A673 (cell line): ENCODE measurements around the gene C20orf144. TPM values are rescaled to one million over a fixed set of nuclear protein-coding genes. Genes with fewer than 3 reads are reported as not detected.

Experiments
- BruUV-seq: library from RNA; stranded (reverse); fragments of 400-500 nt; replicated peaks from 2 replicates; lab custom pipeline; 2021; lab: Mats Ljungman, UMichigan
- CTCF ChIA-PET: fragments of 300-600 bp; sonication (Branson Sonifier 250); formaldehyde crosslinking; loops from one replicate; lab custom pipeline; 2022; ENCODE audit warnings: antibody characterized with exemption; lab: Charles Lee
- POLR2A ChIA-PET: fragments of 300-600 bp; sonication (Branson Sonifier 250); formaldehyde crosslinking; loops from one replicate; lab custom pipeline; 2022; ENCODE audit warnings: antibody characterized with exemption; ENCODE audit not compliant: low non-redundant PET; lab: Charles Lee
- DNase-seq: peaks from one replicate; pipeline ENCODE4 v3.0.0-alpha.2; 2015; ENCODE audit warnings: low spot score
- H3K27ac ChIP-seq: fragments of 200-600 bp; sonication (generic); 2 replicates; pipeline ENCODE4 v1.5.1; 2016; ENCODE audit warnings: mixed run types, low read depth, mild to moderate bottlenecking, mixed read lengths, antibody characterized with exemption, low read length; ENCODE audit not compliant: poor library complexity, severe bottlenecking
- H3K27me3 ChIP-seq: fragments of 200-600 bp; sonication (generic); replicated peaks from 2 replicates; pipeline ENCODE4 v1.6.1; 2017; ENCODE audit warnings: mixed run types, low read depth, mild to moderate bottlenecking, mixed read lengths, antibody characterized with exemption, low read length; ENCODE audit not compliant: insufficient read depth, poor library complexity
- H3K36me3 ChIP-seq: fragments of 200-600 bp; sonication (generic); 2 replicates; pipeline ENCODE4 v1.6.1; 2016; ENCODE audit warnings: mixed run types, mild to moderate bottlenecking, mixed read lengths, antibody characterized with exemption, low read length; ENCODE audit not compliant: insufficient read depth, poor library complexity, severe bottlenecking
- H3K4me1 ChIP-seq: fragments of 200-600 bp; sonication (generic); 2 replicates; pipeline ENCODE4 v1.6.1; 2017; ENCODE audit warnings: mixed run types, mild to moderate bottlenecking, mixed read lengths, antibody characterized with exemption, low read length; ENCODE audit not compliant: insufficient read depth, poor library complexity, severe bottlenecking
- H3K4me3 ChIP-seq: fragments of 200-600 bp; sonication (generic); 2 replicates; pipeline ENCODE4 v1.5.1; 2016; ENCODE audit warnings: low read depth, mixed run types, mild to moderate bottlenecking, mixed read lengths, low read length; ENCODE audit not compliant: poor library complexity, severe bottlenecking
- H3K9me3 ChIP-seq: fragments of 200-600 bp; sonication (generic); 2 replicates; pipeline ENCODE4 v1.6.1; 2016; ENCODE audit warnings: mixed run types, low read depth, mild to moderate bottlenecking, mixed read lengths, antibody characterized with exemption, low read length; ENCODE audit not compliant: poor library complexity, severe bottlenecking
- EZH2 ChIP-seq: fragments of 200-600 bp; sonication (generic); IDR thresholded peaks from 2 replicates; pipeline ENCODE4 v1.6.1; 2017; ENCODE audit warnings: borderline replicate concordance, low read depth, mild to moderate bottlenecking, mixed read lengths, antibody characterized with exemption, low read length; ENCODE audit not compliant: poor library complexity, severe bottlenecking
- intact Hi-C: fragments of 100-400 bp; cut with micrococcal nuclease; formaldehyde crosslinking; loops from one replicate; pipeline ENCODE4 v1.10.0; 2022; ENCODE audit not compliant: unreplicated experiment
- total RNA-seq: library from RNA; stranded (reverse); gene quantifications from 2 replicates; pipeline ENCODE4 v1.2.3, GENCODE V29; 2021
- TF ChIP-seq, protein P1 (sequence below): fragments of 300-800, 200-600 bp; sonication (generic); conservative IDR thresholded peaks from 2 replicates; pipeline ENCODE4 v1.5.1; 2017; ENCODE audit warnings: low read depth, mild to moderate bottlenecking, antibody characterized with exemption, low read length, moderate library complexity, mixed read lengths

C20orf144 gene
- total RNA-seq, 1 experiment from 2014 or later = 0.13 TPM

DNA sequence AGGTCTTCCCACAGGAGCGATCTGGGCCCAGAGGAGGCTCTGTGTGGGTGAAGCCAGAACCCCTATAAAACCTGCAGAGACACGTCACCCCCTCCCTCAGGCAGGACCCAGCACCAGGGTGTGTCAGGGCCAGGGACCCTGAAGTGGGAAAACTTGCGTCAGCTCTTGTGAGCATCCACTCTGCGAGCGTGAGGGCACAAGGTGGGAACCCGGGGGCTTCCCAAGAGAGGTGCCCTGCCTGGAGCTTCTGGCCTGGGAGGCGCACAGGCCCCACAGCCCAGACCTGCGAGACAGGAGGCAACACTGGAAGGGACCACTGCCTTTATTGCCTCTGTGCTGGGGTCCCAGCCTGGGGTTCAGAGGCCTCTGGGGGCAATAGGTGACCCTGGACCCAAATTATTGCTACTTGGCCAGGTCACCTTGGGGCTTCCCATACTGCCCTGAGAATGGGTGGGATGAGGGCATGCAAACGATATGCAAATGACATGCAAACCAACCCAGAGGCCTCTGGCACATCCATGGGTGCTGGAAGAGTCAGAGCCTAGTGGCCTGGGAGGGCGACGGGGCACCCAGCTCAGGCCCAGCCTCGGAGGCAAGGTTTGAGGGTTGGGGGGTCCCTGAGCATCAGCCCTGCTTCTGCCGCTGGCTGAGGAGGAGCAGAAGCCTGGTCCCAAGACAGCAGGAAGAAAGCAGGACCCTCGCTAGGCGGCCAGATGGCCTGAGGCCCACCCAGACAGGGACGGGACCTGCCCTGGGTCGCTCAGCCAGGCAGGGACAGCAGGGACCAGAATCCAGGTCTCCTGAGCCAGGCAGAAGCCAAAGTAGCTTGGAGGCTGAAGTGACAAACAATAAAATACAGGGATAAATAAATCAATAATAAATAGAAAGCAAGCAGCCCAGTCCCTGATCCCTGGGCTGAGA, 5.1 kb upstream of the C20orf144 start:
- ChIA-PET POLR2A (no interaction called here), CTCF (no interaction called here)
- no peak for DNase-seq
- H3K36me3 ChIP-seq = peaks cover 21% of the 10 kb centered on the region
- no peak overlapping the region for H3K4me3 ChIP-seq
- intact Hi-C loops = no loop called here
- H3K27me3 ChIP-seq = no peaks in the 10 kb centered on the region
- TF ChIP-seq, protein P1, sequence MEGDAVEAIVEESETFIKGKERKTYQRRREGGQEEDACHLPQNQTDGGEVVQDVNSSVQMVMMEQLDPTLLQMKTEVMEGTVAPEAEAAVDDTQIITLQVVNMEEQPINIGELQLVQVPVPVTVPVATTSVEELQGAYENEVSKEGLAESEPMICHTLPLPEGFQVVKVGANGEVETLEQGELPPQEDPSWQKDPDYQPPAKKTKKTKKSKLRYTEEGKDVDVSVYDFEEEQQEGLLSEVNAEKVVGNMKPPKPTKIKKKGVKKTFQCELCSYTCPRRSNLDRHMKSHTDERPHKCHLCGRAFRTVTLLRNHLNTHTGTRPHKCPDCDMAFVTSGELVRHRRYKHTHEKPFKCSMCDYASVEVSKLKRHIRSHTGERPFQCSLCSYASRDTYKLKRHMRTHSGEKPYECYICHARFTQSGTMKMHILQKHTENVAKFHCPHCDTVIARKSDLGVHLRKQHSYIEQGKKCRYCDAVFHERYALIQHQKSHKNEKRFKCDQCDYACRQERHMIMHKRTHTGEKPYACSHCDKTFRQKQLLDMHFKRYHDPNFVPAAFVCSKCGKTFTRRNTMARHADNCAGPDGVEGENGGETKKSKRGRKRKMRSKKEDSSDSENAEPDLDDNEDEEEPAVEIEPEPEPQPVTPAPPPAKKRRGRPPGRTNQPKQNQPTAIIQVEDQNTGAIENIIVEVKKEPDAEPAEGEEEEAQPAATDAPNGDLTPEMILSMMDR = no peak
- no peak for TF ChIP-seq EZH2
- H3K27ac ChIP-seq = no peak overlapping the region
- no peaks in the 10 kb centered on the region for H3K4me1 ChIP-seq
- BruUV-seq = no TSS peak
- no peaks in the 10 kb centered on the region for H3K9me3 ChIP-seq

DNA sequence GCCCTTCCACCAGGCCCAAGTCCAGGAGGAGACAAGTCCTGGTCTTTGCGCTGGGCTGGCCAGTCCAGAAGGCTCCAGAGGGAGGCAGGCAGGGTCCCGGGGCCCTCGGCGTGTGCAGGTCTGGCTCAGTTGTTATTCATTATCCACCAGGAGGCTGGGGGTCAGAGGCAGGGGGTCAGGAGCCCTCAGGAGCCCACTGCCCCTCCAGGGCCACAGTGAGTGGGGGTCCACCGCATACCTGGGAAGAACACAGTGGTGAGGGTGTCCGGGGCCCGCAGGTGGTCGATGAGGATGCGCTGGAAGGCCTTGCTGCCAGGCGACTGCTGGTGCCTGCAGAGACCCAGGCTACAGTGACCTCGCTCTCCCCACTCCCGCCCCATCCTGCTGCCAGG, 4.4 kb upstream of the C20orf144 start:
- BruUV-seq = no TSS peak
- ChIA-PET CTCF (no interaction called here), POLR2A (no interaction called here)
- Histone ChIP-seq H3K4me1 (peaks cover 1% of the 10 kb centered on the region), H3K36me3 (peaks cover 21% of the 10 kb centered on the region), H3K4me3 (no peak overlapping the region), H3K27me3 (no peaks in the 10 kb centered on the region), H3K9me3 (no peaks in the 10 kb centered on the region), H3K27ac (no peak overlapping the region)
- intact Hi-C loops = no loop called here
- DNase-seq = no peak
- TF ChIP-seq EZH2 = no peak
- TF ChIP-seq, protein P1 = no peak

GRCh38 chr20:33658510-33658909, 3.6 kb upstream of the C20orf144 start:
- intact Hi-C loops = no loop called here
- DNase-seq = no peak
- TF ChIP-seq, protein P1 = no peak
- no peak for TF ChIP-seq EZH2
- no peaks in the 10 kb centered on the region for H3K27me3 ChIP-seq
- no peak overlapping the region for H3K4me3 ChIP-seq
- POLR2A ChIA-PET = no interaction called here
- H3K4me1 ChIP-seq = peaks cover 8% of the 10 kb centered on the region
- no TSS peak for BruUV-seq
- CTCF ChIA-PET = no interaction called here
- no peaks in the 10 kb centered on the region for H3K9me3 ChIP-seq
- peaks cover 21% of the 10 kb centered on the region for H3K36me3 ChIP-seq
- H3K27ac ChIP-seq = no peak overlapping the region
